T47D (cell line): ENCODE data around the gene CHN2.
A peak's percentile ranks its signal among the peaks of the same experiment; 100 is the strongest.

Source experiments
- DNase-seq, 2 experiments: peaks; one replicate each; pipeline versions ENCODE4 v3.0.0 to v3.0.0-alpha.2; 2011 to 2012; ENCODE audit warnings: low read depth in 1 of 2, low spot score in 1 of 2
- JUND ChIP-seq: IDR thresholded peaks from 2 replicates; pipeline ENCODE4 v1.6.1; 2012; ENCODE audit warnings: low read depth
- in situ Hi-C: cut with HindIII; loops from 2 replicates; pipeline ENCODE4 v1.10.0; 2016; ENCODE audit warnings: low sequenced_read_pairs, low pct_unique_long_range_greater_than_20kb

CHN2 gene

DNA sequence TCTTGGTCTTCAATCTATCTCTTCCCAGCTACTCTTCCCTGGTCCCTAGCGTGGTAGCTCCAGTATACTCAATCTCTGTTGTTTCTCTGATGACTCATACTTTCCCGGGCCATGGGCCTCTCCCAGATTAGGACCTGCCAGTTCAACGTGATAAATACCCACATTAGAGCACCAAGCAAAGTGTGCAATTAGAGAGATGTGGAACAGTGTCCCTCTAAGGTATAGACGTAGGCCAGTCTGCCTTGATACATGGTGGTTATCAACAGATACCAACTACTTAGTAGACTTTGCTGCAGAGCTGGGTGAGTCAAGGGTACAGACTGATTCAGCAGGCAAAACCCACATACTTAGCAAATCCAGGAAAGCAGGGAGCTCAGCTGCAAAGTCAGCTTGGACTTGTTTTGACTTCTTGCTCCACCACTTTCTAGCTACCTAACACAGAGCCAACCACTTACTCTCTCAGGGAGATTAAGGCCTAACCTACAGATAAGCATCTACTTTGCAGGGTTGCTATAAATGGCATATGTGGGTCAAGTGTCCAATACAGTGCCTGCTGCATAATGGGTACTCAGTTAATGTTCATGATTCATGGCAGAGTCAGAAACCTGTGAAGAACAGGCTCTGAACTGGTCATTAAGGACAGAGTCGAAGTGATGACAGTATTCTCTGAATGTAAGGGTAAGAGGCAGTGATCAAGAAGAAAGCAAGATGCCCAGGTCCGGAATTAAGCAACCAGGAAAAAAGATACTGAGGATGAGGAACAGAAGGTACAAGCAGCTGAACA, 176.1 kb downstream of the CHN2 start:
- in situ Hi-C loops = no loop called here
- peak in 1 of 2 experiments; percentile 9 for DNase-seq
- no peak for TF ChIP-seq JUND

- in situ Hi-C loops = no loop called here
- no peak for DNase-seq
- no peak for TF ChIP-seq JUND
These were observed 176.9 kb downstream of the CHN2 start for GRCh38 chr7:29371472-29371871.

GRCh38 chr7:29372351-29373090, 177.9 kb downstream of the CHN2 start:
- TF ChIP-seq JUND = no peak
- DNase-seq = no peak
- in situ Hi-C loops = no loop called here

GRCh38 chr7:29375641-29376562, 181.3 kb downstream of the CHN2 start:
- no peak for DNase-seq
- in situ Hi-C loops = no loop called here
- no peak for TF ChIP-seq JUND

DNA sequence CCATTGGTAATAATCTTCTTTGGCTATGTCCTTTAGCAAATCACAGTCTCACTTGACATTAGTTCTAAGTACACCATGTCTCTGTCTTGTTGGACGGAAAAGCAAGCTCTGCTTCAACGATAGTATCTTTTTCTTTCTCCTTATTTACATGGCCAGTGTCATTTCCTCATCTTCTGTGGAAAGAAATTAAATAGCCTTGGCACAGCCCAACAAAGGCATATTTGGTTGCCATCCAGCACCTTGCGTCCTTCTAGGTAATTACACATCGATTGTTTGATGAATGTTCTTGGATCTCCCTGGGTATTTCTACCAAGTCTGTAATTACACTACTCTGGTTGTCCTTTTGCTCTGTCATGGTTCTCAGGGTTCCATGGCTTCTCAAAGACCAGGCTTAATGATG, 183.1 kb downstream of the CHN2 start:
- peak in 1 of 2 experiments; percentile 90 for DNase-seq
- in situ Hi-C loops = no loop called here
- TF ChIP-seq JUND = 0 out of 2 replicates have a peak, but pooled peaks have one; percentile 33

DNA sequence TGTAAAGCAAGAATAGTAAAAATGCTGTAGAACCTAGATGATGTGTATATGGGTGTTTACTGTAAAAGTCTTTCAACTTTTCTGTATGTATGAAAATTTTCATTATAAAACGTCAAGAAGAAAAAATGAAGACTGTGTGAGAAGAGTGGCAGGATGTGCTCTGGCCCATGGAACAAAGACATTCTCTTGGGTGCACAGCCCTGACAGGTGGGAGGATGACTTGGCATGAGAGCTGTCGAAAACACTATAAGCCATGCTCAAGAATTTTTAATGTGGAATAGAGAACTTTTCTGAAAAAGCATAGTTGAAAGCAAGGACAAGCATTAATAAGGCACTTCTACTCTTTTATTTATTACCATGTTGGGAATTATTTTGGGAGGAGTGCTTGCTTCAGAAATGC, 185.0 kb downstream of the CHN2 start:
- TF ChIP-seq JUND = no peak
- in situ Hi-C loops = no loop called here
- DNase-seq = no peak

GRCh38 chr7:29381206-29382094, 186.9 kb downstream of the CHN2 start:
- peak; percentile 21 to 81 for DNase-seq
- in situ Hi-C loops = no loop called here
- no peak for TF ChIP-seq JUND

GRCh38 chr7:29384277-29384676, 189.7 kb downstream of the CHN2 start:
- in situ Hi-C loops = no loop called here
- TF ChIP-seq JUND = no peak
- no peak for DNase-seq

DNA sequence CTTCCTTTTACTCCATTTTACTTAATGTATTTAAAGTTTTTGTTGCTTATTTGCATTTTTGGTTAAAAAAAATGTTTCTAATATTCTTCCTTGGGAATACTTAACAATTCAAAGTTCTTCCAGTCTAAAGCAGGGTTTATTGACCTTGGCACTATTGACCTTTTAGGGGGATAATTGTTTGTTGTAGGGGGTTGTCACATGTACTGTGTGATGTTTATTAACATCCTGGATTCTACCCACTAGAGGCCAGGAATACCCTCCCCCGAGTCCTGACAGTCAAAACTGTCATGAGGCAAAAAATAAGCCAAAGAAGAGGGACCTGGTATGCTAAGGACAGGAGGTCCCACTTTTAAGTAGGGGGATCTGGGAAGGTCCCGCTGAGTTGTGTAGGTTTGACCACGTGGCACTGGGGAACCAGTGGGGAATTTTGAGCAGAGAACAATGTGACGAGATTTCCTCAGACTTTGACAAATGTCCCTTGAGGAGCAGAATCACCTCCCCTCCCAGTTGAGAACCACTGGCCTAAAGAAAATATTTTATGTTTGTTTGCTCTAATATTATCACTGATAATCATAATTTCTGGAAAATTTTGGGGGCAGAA, 190.7 kb downstream of the CHN2 start:
- in situ Hi-C loops = no loop called here
- no peak for TF ChIP-seq JUND
- no peak for DNase-seq

- in situ Hi-C loops = no loop called here
- DNase-seq = no peak
These were observed 191.7 kb downstream of the CHN2 start for GRCh38 chr7:29386196-29386765.

DNA sequence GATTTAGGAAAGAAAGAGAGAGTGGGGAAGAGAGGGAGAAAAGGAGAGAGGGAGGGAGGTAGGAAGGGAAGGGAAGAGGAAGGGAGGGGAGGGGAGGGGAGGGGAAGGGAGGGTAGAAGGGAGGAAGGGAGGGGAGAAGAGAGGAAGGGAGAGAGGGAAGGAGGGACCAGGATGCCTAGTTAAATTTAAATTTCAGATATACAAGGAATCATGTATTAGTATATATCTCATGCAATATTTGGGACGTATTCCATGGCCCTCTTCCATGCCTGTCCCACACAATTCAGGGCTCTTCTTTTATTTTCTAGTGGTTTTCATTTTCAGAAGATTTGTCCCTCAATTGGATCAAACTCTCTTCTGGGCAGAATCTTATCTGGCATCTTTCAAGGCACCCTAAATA, 196.7 kb downstream of the CHN2 start:
- no peak for DNase-seq
- in situ Hi-C loops = no loop called here
- no peak for TF ChIP-seq JUND

More at GRCh38 chr7:29386196-29386765, 191.7 kb downstream of the CHN2 start:
- no peak for TF ChIP-seq JUND
